Middle frontal gyrus (tissue), 1 donor: ENCODE measurements around the gene NTMT1.
"Not testable (repeated sequence)": the region's sequence is repeated elsewhere in the genome, so short reads cannot be mapped to it uniquely, and the experiment has no call there.

Experiments used
- DNase-seq: peaks from one replicate; pipeline ENCODE4 v3.0.0-alpha.2; 2015; ENCODE audit warnings: low spot score; ENCODE audit errors: extremely low spot score

Gene NTMT1

GRCh38 chr9:129635099-129636065, 9.4 kb downstream of the NTMT1 start:
- no peak for DNase-seq

- not testable (repeated sequence) for DNase-seq
Observed at GRCh38 chr9:129636343-129636742, 10.4 kb downstream of the NTMT1 start.

- DNase-seq: no peak
Observed at GRCh38 chr9:129637102-129637501, 11.1 kb downstream of the NTMT1 start.

GRCh38 chr9:129637673-129638439, 11.9 kb downstream of the NTMT1 start:
- DNase-seq: no peak

- DNase-seq: no peak
Observed at GRCh38 chr9:129639034-129639630, 13.2 kb downstream of the NTMT1 start.

GRCh38 chr9:129639756-129640085, 13.8 kb downstream of the NTMT1 start:
- no peak for DNase-seq

- no peak for DNase-seq
Observed at GRCh38 chr9:129640086-129640870, 14.3 kb downstream of the NTMT1 start.

- no peak for DNase-seq
Observed at GRCh38 chr9:129640871-129641749, 15.1 kb downstream of the NTMT1 start.

- peak; percentile 85 for DNase-seq
Observed at GRCh38 chr9:129641750-129642585, 16.0 kb downstream of the NTMT1 start, which contains the start of gene ASB6. ASB6 (minus strand) TSS chr9:129642151; CDS start chr9:129641999, 152 bp downstream.

- DNase-seq: no peak
Observed at GRCh38 chr9:129643706-129644105, 17.7 kb downstream of the NTMT1 start.

- DNase-seq: no peak
Observed at GRCh38 chr9:129644365-129644764, 18.4 kb downstream of the NTMT1 start.

- no peak for DNase-seq
Observed at GRCh38 chr9:129644902-129645301, 18.9 kb downstream of the NTMT1 start.

GRCh38 chr9:129646252-129646651, 20.3 kb downstream of the NTMT1 start:
- DNase-seq: no peak

- no peak for DNase-seq
Observed at GRCh38 chr9:129646654-129647053, 20.7 kb downstream of the NTMT1 start.

- DNase-seq: no peak
Observed at GRCh38 chr9:129647635-129648034, 21.7 kb downstream of the NTMT1 start.

- no peak for DNase-seq
Observed at GRCh38 chr9:129648092-129648763, 22.3 kb downstream of the NTMT1 start.

- DNase-seq: no peak
Observed at GRCh38 chr9:129648764-129649115, 22.8 kb downstream of the NTMT1 start.
